Fibroblast of lung (primary cell): ENCODE results near the gene DLL3.

Source experiments
- EZH2 ChIP-seq: IDR thresholded peaks from 2 replicates; pipeline ENCODE4 v1.5.1; 2012; ENCODE audit warnings: low read length, control low read depth, mild to moderate bottlenecking; ENCODE audit errors: missing control alignments
- TF ChIP-seq, protein P1 (sequence below), 2 donors: IDR thresholded peaks in 1 of 2; conservative IDR thresholded peaks in 1 of 2; 1 replicate in 1 of 2; 2 replicates in 1 of 2; pipeline ENCODE4 v1.5.1; 2011 to 2012; ENCODE audit warnings: low read length in 2 of 2, control low read depth in 1 of 2, inconsistent platforms in 1 of 2, low read depth in 1 of 2, mild to moderate bottlenecking in 1 of 2

DNA sequence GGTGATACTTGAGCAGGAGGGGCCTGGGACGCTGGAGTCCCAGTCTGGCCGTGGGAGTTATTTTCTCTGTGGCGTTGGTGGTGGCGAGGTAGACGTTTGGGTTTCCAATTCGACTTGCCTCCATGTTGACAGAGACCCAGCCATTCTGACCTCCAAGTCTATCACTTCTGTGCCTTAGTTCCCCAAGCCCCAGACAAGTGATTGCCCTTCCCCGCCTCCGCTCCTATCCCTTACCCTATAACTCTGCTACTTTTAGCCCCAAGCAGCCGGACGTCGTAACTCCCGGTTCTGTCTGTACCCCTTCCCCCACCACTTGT, 17.6 kb upstream of the DLL3 start:
- TF ChIP-seq, protein P1, sequence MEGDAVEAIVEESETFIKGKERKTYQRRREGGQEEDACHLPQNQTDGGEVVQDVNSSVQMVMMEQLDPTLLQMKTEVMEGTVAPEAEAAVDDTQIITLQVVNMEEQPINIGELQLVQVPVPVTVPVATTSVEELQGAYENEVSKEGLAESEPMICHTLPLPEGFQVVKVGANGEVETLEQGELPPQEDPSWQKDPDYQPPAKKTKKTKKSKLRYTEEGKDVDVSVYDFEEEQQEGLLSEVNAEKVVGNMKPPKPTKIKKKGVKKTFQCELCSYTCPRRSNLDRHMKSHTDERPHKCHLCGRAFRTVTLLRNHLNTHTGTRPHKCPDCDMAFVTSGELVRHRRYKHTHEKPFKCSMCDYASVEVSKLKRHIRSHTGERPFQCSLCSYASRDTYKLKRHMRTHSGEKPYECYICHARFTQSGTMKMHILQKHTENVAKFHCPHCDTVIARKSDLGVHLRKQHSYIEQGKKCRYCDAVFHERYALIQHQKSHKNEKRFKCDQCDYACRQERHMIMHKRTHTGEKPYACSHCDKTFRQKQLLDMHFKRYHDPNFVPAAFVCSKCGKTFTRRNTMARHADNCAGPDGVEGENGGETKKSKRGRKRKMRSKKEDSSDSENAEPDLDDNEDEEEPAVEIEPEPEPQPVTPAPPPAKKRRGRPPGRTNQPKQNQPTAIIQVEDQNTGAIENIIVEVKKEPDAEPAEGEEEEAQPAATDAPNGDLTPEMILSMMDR (conservative IDR thresholded peaks at IDR 0.05 in 1 of 2, IDR thresholded peaks at IDR 0.05 in 1 of 2; ENCODE audit: low read depth in 1 of 2, low read length in 2 of 2), result no peak
- no peak for TF ChIP-seq EZH2
